ENCODE results near the gene WDR70.
A peak's percentile ranks its signal among the peaks of the same experiment; 100 is the strongest.
"Not testable (repeated sequence)": the region's sequence is repeated elsewhere in the genome, so short reads cannot be mapped to it uniquely, and the experiment has no call there.

The WDR70 gene

DNA sequence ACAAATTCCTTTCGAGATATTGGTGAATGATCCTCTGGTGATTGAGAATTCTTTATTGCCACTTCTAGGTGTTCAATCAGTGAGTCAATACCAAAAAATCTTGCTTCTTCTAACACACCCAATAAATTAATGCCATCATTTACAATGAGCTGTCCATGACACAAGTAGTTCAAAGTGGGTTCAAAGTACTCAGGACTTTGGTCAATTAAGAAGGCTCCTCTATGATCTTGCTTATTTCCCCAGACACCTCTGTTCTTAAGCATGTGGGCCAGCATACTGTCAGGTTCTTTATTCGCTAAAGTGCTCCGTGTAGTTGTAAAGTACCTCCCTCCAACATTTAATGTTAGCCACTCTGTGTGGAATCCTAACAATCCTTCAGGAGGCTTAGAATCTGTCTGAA is 127.1 kb downstream of the WDR70 start:
- no peak for TF ChIP-seq JUND (IDR thresholded peaks at IDR 0.05; ENCODE audit: low read depth)
- in situ Hi-C loops (cut with HindIII; ENCODE audit: low pct_unique_long_range_greater_than_20kb, low sequenced_read_pairs): no loop called here
- no peak for DNase-seq (ENCODE audit: low read depth in 1 of 2, low spot score in 1 of 2)

DNA sequence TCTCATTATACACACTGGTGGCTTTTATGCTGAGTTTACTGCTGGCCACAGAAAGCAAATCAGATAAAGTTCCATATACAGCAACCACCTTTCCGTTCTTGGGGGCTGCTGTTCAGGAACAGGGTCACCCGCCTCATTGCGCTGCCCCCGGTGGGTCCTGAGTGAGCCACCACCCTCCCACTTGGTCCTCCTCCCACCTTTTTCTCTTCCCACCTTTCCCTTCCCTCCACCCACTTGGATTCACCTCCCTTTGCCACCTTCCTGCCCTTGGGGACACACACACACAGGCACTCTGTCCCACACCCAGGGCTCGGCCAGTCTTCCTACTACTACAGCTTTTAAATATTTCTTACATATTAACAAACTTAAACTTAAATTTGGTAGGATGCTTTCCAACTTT is 127.6 kb downstream of the WDR70 start:
- DNase-seq (ENCODE audit: low read depth in 1 of 2, low spot score in 1 of 2): no peak
- no peak for TF ChIP-seq JUND (IDR thresholded peaks at IDR 0.05; ENCODE audit: low read depth)
- in situ Hi-C loops (cut with HindIII; ENCODE audit: low pct_unique_long_range_greater_than_20kb, low sequenced_read_pairs): no loop called here

GRCh38 chr5:37511646-37512045 is 132.5 kb downstream of the WDR70 start:
- TF ChIP-seq JUND (IDR thresholded peaks at IDR 0.05; ENCODE audit: low read depth): no peak
- DNase-seq (ENCODE audit: low read depth in 1 of 2, low spot score in 1 of 2): no peak
- in situ Hi-C loops (cut with HindIII; ENCODE audit: low pct_unique_long_range_greater_than_20kb, low sequenced_read_pairs): no loop called here

DNA sequence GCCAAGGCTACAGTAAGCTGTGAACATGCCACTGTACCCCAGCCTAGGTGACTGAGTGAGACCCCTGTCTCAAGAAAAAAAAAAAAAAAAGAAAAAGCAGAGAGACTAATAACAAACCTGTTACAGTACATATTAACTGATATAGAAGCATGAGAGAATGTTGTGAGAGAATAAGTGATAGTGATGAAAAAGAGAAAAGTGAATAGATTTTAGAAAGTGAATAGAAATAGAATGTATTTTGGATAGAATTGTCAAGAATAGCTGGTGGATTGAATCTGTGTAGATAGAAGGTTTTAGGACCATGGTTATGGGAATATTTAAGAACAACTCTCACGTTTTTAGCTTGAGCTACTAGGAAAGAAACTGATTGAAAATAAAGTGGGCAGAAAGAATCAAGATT is 135.8 kb downstream of the WDR70 start:
- DNase-seq (ENCODE audit: low read depth in 1 of 2, low spot score in 1 of 2): no peak
- in situ Hi-C loops (cut with HindIII; ENCODE audit: low pct_unique_long_range_greater_than_20kb, low sequenced_read_pairs): no loop called here
- TF ChIP-seq JUND (IDR thresholded peaks at IDR 0.05; ENCODE audit: low read depth): no peak

DNA sequence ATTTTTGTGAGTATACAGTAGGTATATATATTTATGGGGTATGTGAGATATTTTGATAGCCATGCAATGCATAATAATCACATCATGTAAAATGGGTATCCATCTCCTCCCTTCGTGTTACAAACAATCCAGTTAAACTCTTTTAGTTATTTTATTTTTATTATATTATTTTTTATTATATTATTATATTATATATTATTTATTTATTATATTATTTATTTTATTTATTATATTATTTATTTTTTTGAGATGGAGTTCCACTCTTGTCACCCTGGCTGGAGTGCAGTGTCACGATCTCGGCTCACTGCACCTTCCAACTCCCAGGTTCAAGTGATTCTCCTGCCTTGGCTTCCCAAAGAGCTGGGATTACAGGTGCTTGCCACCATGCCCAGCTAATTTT is 138.6 kb downstream of the WDR70 start:
- in situ Hi-C loops (cut with HindIII; ENCODE audit: low pct_unique_long_range_greater_than_20kb, low sequenced_read_pairs): no loop called here
- no peak for TF ChIP-seq JUND (IDR thresholded peaks at IDR 0.05; ENCODE audit: low read depth)
- DNase-seq (ENCODE audit: low read depth in 1 of 2, low spot score in 1 of 2): no peak

- DNase-seq (ENCODE audit: low read depth in 1 of 2, low spot score in 1 of 2); in situ Hi-C loops (cut with HindIII; ENCODE audit: low pct_unique_long_range_greater_than_20kb, low sequenced_read_pairs): not testable (repeated sequence)
These were observed 139.2 kb downstream of the WDR70 start for GRCh38 chr5:37518356-37518755.

DNA sequence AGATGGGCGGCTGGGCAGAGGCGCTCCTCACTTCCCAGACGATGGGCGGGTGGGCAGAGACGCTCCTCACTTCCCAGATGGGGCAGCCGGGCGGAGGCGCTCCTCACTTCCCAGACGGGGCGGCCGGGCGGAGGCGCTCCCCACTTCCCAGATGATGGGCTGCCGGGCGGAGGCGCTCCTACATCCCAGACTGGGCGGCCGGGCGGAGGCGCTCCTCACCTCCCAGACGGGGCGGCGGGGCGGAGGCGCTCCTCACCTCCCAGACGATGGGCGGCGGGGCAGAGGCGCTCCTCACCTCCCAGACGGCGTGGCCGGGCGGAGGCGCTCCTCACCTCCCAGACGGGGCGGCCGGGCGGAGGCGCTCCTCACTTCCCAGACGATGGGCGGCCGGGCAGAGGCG is 140.2 kb downstream of the WDR70 start:
- no peak for DNase-seq (ENCODE audit: low read depth in 1 of 2, low spot score in 1 of 2)
- in situ Hi-C loops (cut with HindIII; ENCODE audit: low pct_unique_long_range_greater_than_20kb, low sequenced_read_pairs): no loop called here
- no peak for TF ChIP-seq JUND (IDR thresholded peaks at IDR 0.05; ENCODE audit: low read depth)

DNA sequence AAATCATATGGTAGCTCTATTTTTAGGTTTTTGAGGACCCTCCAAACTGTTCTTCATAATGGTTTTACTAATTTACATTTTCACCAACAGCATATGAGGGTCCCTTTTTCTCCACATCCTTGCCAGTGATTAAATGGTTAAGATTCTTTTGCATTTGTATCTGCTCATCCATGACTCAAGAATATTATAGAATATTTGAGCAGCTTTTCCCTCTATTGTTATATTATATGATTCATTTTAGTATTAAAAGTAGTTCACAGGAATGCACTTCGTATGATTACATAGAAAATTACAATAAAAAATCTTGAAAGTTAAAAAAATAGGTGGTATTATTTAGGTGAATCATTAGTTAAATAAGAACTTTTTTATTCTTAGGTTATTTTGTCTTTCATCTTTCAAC is 140.7 kb downstream of the WDR70 start:
- in situ Hi-C loops (cut with HindIII; ENCODE audit: low pct_unique_long_range_greater_than_20kb, low sequenced_read_pairs): no loop called here
- TF ChIP-seq JUND (IDR thresholded peaks at IDR 0.05; ENCODE audit: low read depth): no peak
- DNase-seq (ENCODE audit: low read depth in 1 of 2, low spot score in 1 of 2): no peak

- no peak for DNase-seq (ENCODE audit: low read depth in 1 of 2, low spot score in 1 of 2)
- TF ChIP-seq JUND (IDR thresholded peaks at IDR 0.05; ENCODE audit: low read depth): no peak
- in situ Hi-C loops (cut with HindIII; ENCODE audit: low pct_unique_long_range_greater_than_20kb, low sequenced_read_pairs): no loop called here
These were observed 141.7 kb downstream of the WDR70 start for GRCh38 chr5:37520811-37521210.

GRCh38 chr5:37532976-37533740 is 154.0 kb downstream of the WDR70 start:
- no peak for TF ChIP-seq JUND (IDR thresholded peaks at IDR 0.05; ENCODE audit: low read depth)
- in situ Hi-C loops (cut with HindIII; ENCODE audit: low pct_unique_long_range_greater_than_20kb, low sequenced_read_pairs): no loop called here
- DNase-seq (ENCODE audit: low read depth in 1 of 2, low spot score in 1 of 2): no peak

GRCh38 chr5:37533851-37534250 is 154.7 kb downstream of the WDR70 start:
- TF ChIP-seq JUND (IDR thresholded peaks at IDR 0.05; ENCODE audit: low read depth): no peak
- DNase-seq (ENCODE audit: low read depth in 1 of 2, low spot score in 1 of 2): no peak
- in situ Hi-C loops (cut with HindIII; ENCODE audit: low pct_unique_long_range_greater_than_20kb, low sequenced_read_pairs): no loop called here

- no peak for DNase-seq (ENCODE audit: low read depth in 1 of 2, low spot score in 1 of 2)
- in situ Hi-C loops (cut with HindIII; ENCODE audit: low pct_unique_long_range_greater_than_20kb, low sequenced_read_pairs): no loop called here
- TF ChIP-seq JUND (IDR thresholded peaks at IDR 0.05; ENCODE audit: low read depth): no peak
These were observed 160.3 kb downstream of the WDR70 start for GRCh38 chr5:37539459-37539858.

- in situ Hi-C loops (cut with HindIII; ENCODE audit: low pct_unique_long_range_greater_than_20kb, low sequenced_read_pairs): no loop called here
- no peak for TF ChIP-seq JUND (IDR thresholded peaks at IDR 0.05; ENCODE audit: low read depth)
- no peak for DNase-seq (ENCODE audit: low read depth in 1 of 2, low spot score in 1 of 2)
These were observed 164.1 kb downstream of the WDR70 start for GRCh38 chr5:37543216-37543615.

GRCh38 chr5:37549411-37549810 is 170.3 kb downstream of the WDR70 start:
- peak in 1 of 2 experiments; percentile 60 for DNase-seq (ENCODE audit: low read depth in 1 of 2, low spot score in 1 of 2)
- in situ Hi-C loops (cut with HindIII; ENCODE audit: low pct_unique_long_range_greater_than_20kb, low sequenced_read_pairs): no loop called here
- peak; percentile 80; the same call in 1 of the 2 replicates for TF ChIP-seq JUND (IDR thresholded peaks at IDR 0.05; ENCODE audit: low read depth)
